Prostate gland (tissue), 2 donors: ENCODE measurements around the gene ST6GALNAC3. TPM values are rescaled to one million over a fixed set of nuclear protein-coding genes. Genes with fewer than 3 reads are reported as not detected.
"Not testable (repeated sequence)": the region's sequence is repeated elsewhere in the genome, so short reads cannot be mapped to it uniquely, and the experiment has no call there.

ENCODE experiments used
- DNase-seq: peaks from one replicate; pipeline ENCODE4 v3.0.0-alpha.2; 2019; ENCODE audit warnings: low spot score
- H3K27ac ChIP-seq, 2 donors: fragments of 200-600 bp; sonication (generic); 2 replicates each; pipeline ENCODE4 v1.5.1; 2017 to 2019
- H3K27me3 ChIP-seq: fragments of 200-600 bp; sonication (generic); replicated peaks from 2 replicates; pipeline ENCODE4 v1.5.1; 2019; ENCODE audit not compliant: insufficient read depth
- H3K36me3 ChIP-seq, 2 donors: fragments of 200-600 bp; sonication (generic); 1 replicate in 1 of 2; 2 replicates in 1 of 2; pipeline versions ENCODE4 v1.5.1 to v1.8.1; 2017 to 2019
- H3K4me1 ChIP-seq: fragments of 200-600 bp; sonication (generic); replicated peaks from 2 replicates; pipeline ENCODE4 v1.5.1; 2019
- H3K4me3 ChIP-seq, 2 donors: fragments of 200-600 bp; sonication (generic); 2 replicates each; pipeline ENCODE4 v1.5.1; 2017 to 2019
- H3K9me3 ChIP-seq: fragments of 200-600 bp; sonication (generic); 2 replicates; pipeline ENCODE4 v1.5.1; 2017
- POLR2A ChIP-seq: fragments of 450-650 bp; IDR thresholded peaks from one replicate; pipeline ENCODE4 v1.6.1; 2016; ENCODE audit warnings: antibody characterized with exemption, mild to moderate bottlenecking
- POLR2AphosphoS5 ChIP-seq: sonication (generic); formaldehyde crosslinking; IDR thresholded peaks from one replicate; pipeline ENCODE4 v1.6.1; 2017; ENCODE audit warnings: antibody characterized with exemption
- WGBS: methylation state at CpG from one replicate; pipeline ENCODE4 v1.1.5; 2018; 5-methylcytosine and 5-hydroxymethylcytosine counted together
- intact Hi-C: fragments of 100-400 bp; cut with DNase I; formaldehyde crosslinking; loops from one replicate; pipeline ENCODE4 v1.14.2; 2022
- total RNA-seq, 2 donors: library from RNA; depleted of rRNA; stranded (reverse); fragments of >200 nt; gene quantifications; one replicate each; pipeline ENCODE4 v1.1.0, GENCODE V29; 2016
- TF ChIP-seq, protein P1 (sequence below), 4 experiments: fragments of 200-600 bp in 2 of 4; fragments of 450-650 bp in 2 of 4; sonication (generic) in 2 of 4; IDR thresholded peaks; 1 replicate in 3 of 4; 2 replicates in 1 of 4; pipeline ENCODE4 v1.5.1; 2016 to 2019; ENCODE audit warnings: antibody characterized with exemption in 4 of 4, mild to moderate bottlenecking in 2 of 4, moderate library complexity in 2 of 4

The ST6GALNAC3 gene
- total RNA-seq, 2 donors from 2014 or later: 0.41 to 0.80 TPM

DNA sequence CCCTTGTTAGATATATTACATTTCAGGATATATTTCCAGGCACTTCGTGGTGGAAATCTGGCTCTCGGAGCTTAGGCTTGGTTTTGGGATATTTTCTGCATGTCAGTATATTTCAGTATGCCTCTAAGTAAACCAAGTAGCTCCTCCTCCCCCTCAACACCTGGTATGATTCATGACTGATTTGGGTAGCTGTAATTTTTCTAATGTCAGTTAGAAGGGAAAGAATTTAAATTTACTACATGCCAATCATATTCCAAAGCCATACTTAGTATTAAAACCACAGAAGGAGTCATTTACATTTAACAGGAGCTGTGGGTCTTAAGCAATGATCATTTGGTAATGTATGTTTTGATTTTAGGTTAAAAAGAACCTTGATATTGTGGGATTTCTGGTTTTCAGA is 40.6 kb downstream of the ST6GALNAC3 start:
- no peaks in the 10 kb centered on the region for H3K9me3 ChIP-seq
- intact Hi-C loops: no loop called here
- H3K4me3 ChIP-seq: no peak overlapping the region
- DNase-seq: no peak
- no peaks in the 10 kb centered on the region for H3K27me3 ChIP-seq
- no peaks in the 10 kb centered on the region for H3K4me1 ChIP-seq
- no peak overlapping the region for H3K27ac ChIP-seq
- TF ChIP-seq POLR2AphosphoS5 (no peak), POLR2A (no peak)
- TF ChIP-seq, protein P1, sequence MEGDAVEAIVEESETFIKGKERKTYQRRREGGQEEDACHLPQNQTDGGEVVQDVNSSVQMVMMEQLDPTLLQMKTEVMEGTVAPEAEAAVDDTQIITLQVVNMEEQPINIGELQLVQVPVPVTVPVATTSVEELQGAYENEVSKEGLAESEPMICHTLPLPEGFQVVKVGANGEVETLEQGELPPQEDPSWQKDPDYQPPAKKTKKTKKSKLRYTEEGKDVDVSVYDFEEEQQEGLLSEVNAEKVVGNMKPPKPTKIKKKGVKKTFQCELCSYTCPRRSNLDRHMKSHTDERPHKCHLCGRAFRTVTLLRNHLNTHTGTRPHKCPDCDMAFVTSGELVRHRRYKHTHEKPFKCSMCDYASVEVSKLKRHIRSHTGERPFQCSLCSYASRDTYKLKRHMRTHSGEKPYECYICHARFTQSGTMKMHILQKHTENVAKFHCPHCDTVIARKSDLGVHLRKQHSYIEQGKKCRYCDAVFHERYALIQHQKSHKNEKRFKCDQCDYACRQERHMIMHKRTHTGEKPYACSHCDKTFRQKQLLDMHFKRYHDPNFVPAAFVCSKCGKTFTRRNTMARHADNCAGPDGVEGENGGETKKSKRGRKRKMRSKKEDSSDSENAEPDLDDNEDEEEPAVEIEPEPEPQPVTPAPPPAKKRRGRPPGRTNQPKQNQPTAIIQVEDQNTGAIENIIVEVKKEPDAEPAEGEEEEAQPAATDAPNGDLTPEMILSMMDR (IDR thresholded peaks at IDR 0.05): no peak
- no peaks in the 10 kb centered on the region for H3K36me3 ChIP-seq
- 98% methylated on average over 2 of the region's 2 CpGs for WGBS

DNA sequence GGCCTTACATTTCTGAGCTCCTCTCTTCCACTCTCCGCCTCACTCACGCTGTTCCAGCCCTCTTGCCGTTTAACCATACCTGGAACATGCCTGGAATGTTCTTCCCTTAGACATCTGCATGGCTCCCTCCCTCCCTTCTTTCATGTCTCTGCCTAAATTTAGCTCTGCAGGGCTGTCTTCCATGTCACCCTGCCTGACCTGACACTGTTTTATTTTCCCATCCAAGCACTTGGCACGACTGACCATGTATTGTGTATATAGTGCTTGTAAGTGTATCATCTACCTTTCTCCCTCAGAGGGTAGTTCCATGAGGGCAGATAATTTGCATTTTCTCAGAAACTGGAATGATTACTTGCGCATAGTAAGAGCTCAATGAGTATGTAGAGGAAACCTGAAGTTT is 47.3 kb downstream of the ST6GALNAC3 start:
- 64% methylated on average over 5 of the region's 5 CpGs for WGBS

DNA sequence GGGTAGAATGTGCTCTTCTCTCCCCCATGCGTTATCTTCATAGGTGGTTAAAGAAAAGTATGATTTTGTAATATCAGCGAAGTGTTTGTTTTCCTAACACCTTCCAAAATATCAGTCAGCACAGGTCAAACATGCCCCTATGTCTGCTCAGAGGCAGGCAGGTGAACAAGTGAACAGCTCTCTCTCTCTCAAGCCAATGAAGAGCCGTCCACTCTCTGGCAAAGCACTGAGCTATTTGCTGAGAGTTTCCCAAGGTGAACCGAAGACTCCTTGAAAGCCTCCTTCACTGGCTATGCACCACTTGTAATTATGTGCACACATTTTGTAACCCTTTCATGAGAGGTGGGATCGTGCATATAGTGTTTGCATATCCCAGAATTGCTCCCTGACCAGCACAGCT is 47.7 kb downstream of the ST6GALNAC3 start:
- DNase-seq: no peak
- 72% methylated on average over 5 of the region's 5 CpGs for WGBS
- H3K27me3 ChIP-seq: no peaks in the 10 kb centered on the region
- intact Hi-C loops: no loop called here
- no peak overlapping the region for H3K4me3 ChIP-seq
- H3K27ac ChIP-seq: no peak overlapping the region
- no peaks in the 10 kb centered on the region for H3K9me3 ChIP-seq
- H3K4me1 ChIP-seq: no peaks in the 10 kb centered on the region
- H3K36me3 ChIP-seq: no peaks in the 10 kb centered on the region
- no peak for TF ChIP-seq POLR2AphosphoS5
- TF ChIP-seq, protein P1 (IDR thresholded peaks at IDR 0.05): no peak
- no peak for TF ChIP-seq POLR2A

More for the DNA sequence above, 47.3 kb downstream of the ST6GALNAC3 start:
- TF ChIP-seq, protein P1 (IDR thresholded peaks at IDR 0.05): no peak
- no peak for TF ChIP-seq POLR2AphosphoS5
- TF ChIP-seq POLR2A: no peak
- no peaks in the 10 kb centered on the region for H3K27me3 ChIP-seq
- H3K27ac ChIP-seq: no peak overlapping the region
- intact Hi-C loops: no loop called here
- no peak for DNase-seq
- no peaks in the 10 kb centered on the region for H3K9me3 ChIP-seq
- H3K4me1 ChIP-seq: no peaks in the 10 kb centered on the region
- no peaks in the 10 kb centered on the region for H3K36me3 ChIP-seq
- H3K4me3 ChIP-seq: no peak overlapping the region

DNA sequence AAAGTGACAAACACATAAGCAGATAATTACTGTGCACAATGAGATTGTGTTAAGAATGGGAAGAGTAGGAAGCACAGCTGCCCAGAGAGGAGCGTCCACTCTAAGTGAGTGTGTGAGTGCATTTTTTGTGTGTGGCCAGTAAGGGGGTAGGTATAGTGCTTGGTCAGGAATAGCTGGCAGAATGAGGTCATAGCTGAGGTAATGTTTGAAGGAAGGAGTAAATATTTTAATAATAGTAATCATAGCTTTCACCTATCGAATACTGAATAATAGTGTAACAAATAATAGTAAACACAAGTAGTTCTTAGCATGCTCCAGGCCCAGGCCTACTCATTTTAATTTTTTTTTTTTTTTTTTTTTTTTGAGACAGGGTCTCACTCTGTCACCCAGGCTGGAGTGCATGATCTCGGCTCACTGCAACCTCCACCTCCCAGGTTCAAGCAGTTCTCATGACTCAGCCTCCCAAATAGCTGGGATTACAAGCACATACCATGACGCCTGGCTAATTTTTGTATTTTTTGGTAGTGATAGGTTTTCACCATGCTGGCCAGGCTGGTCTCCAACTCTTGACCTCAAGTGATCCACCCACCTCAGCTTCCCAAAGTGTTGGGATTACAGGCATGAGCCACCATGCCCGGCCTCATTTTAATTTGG is 49.0 kb downstream of the ST6GALNAC3 start:
- DNase-seq, intact Hi-C loops, H3K9me3 ChIP-seq, H3K27ac ChIP-seq, H3K36me3 ChIP-seq, H3K27me3 ChIP-seq, H3K4me3 ChIP-seq, H3K4me1 ChIP-seq: not testable (repeated sequence)
- WGBS: 97% methylated on average over 5 of the region's 5 CpGs

DNA sequence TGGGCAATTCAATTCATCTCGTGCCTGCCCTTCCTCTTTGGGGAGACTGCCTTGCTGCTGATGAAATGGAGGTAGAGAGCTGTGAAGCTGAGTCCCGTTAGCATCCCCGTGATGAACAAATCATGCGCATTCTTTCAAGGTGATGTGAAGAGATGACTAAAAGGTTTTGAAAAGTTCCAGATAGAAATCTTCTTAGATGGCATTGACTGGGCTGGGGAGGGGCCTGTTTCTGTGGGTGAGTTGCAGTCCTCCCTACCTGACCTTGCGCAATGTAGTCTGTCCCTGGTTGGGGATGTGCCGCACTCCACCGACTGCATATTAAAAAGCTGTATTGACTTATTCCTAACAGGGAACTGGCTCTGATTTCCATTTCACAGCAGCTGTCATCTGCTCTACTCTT is 49.6 kb downstream of the ST6GALNAC3 start:
- H3K4me1 ChIP-seq: no peaks in the 10 kb centered on the region
- no peaks in the 10 kb centered on the region for H3K36me3 ChIP-seq
- H3K27me3 ChIP-seq: no peaks in the 10 kb centered on the region
- no peaks in the 10 kb centered on the region for H3K9me3 ChIP-seq
- intact Hi-C loops: no loop called here
- WGBS: 94% methylated on average over 7 of the region's 7 CpGs
- H3K4me3 ChIP-seq: no peak overlapping the region
- no peak for DNase-seq
- TF ChIP-seq POLR2A (no peak), POLR2AphosphoS5 (no peak)
- TF ChIP-seq, protein P1 (IDR thresholded peaks at IDR 0.05): no peak
- no peak overlapping the region for H3K27ac ChIP-seq
